ENCODE results near the gene MMD2.

DNA sequence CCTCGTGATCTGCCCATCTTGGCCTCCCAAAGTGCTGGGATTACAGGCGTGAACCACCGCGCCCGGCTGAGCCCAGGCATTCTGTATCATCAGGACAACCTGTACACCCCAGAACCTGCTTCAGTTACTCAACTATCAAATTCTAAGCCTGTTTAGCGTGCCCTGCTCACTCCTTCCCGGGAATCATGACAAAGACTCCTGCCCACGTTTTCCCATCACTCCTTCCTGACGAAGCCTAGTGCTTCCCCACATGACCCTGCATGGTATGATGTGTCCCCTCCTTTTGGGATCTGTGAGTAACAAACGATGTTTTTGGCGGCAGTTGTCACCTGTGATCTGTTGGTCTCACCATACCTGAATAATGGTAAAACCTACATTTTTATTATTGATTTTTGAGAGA is 63.2 kb downstream of the MMD2 start:
- TF ChIP-seq, protein P1, sequence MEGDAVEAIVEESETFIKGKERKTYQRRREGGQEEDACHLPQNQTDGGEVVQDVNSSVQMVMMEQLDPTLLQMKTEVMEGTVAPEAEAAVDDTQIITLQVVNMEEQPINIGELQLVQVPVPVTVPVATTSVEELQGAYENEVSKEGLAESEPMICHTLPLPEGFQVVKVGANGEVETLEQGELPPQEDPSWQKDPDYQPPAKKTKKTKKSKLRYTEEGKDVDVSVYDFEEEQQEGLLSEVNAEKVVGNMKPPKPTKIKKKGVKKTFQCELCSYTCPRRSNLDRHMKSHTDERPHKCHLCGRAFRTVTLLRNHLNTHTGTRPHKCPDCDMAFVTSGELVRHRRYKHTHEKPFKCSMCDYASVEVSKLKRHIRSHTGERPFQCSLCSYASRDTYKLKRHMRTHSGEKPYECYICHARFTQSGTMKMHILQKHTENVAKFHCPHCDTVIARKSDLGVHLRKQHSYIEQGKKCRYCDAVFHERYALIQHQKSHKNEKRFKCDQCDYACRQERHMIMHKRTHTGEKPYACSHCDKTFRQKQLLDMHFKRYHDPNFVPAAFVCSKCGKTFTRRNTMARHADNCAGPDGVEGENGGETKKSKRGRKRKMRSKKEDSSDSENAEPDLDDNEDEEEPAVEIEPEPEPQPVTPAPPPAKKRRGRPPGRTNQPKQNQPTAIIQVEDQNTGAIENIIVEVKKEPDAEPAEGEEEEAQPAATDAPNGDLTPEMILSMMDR (IDR thresholded peaks at IDR 0.05) = no peak
- TF ChIP-seq POLR2A (IDR thresholded peaks at IDR 0.05) = no peak

Data from adrenal gland (tissue), 5 donors.